Liver (tissue), 9 donors: Measurements from ENCODE around the gene CA9. TPM values are rescaled to one million over a fixed set of nuclear protein-coding genes. Genes with fewer than 3 reads are reported as not detected.

Source experiments
- DNase-seq: peaks from one replicate; pipeline ENCODE4 v3.0.0-alpha.2; 2017; ENCODE audit warnings: low spot score
- H3K27ac ChIP-seq, 2 donors: one replicate each; pipeline ENCODE4 v1.7.0; 2013; ENCODE audit warnings: inconsistent platforms in 2 of 2, low read length in 2 of 2, control low read depth in 1 of 2, low read depth in 1 of 2, mild to moderate bottlenecking in 1 of 2
- H3K27me3 ChIP-seq, 4 donors: one replicate each; pipeline versions ENCODE4 v1.6.1 to v1.7.0; 2013; ENCODE audit warnings: low read length in 3 of 4, inconsistent platforms in 1 of 4, mild to moderate bottlenecking in 1 of 4, moderate library complexity in 1 of 4; ENCODE audit not compliant: control insufficient read depth in 4 of 4, insufficient read depth in 4 of 4
- H3K36me3 ChIP-seq, 4 donors: one replicate each; pipeline versions ENCODE4 v1.6.1 to v1.7.0; 2013; ENCODE audit warnings: low read length in 3 of 4, mild to moderate bottlenecking in 3 of 4, low read depth in 1 of 4, moderate library complexity in 1 of 4; ENCODE audit not compliant: control insufficient read depth in 4 of 4, insufficient read depth in 3 of 4
- H3K4me1 ChIP-seq, 4 donors: one replicate each; pipeline versions ENCODE4 v1.6.1 to v1.7.0; 2013; ENCODE audit warnings: low read length in 3 of 4, mild to moderate bottlenecking in 3 of 4, moderate library complexity in 1 of 4; ENCODE audit not compliant: control insufficient read depth in 4 of 4, insufficient read depth in 4 of 4
- H3K4me3 ChIP-seq, 3 donors: one replicate each; pipeline versions ENCODE4 v1.6.1 to v1.7.0; 2013; ENCODE audit warnings: low read length in 3 of 3, control low read depth in 1 of 3, low read depth in 1 of 3, mild to moderate bottlenecking in 1 of 3
- H3K9ac ChIP-seq, 2 donors: one replicate each; pipeline ENCODE4 v1.7.0; 2013; ENCODE audit warnings: low read length in 2 of 2, mild to moderate bottlenecking in 2 of 2, moderate library complexity in 2 of 2, control low read depth in 1 of 2, low read depth in 1 of 2
- H3K9me3 ChIP-seq, 4 donors: one replicate each; pipeline versions ENCODE4 v1.6.1 to v1.7.0; 2013; ENCODE audit warnings: low read length in 3 of 4; ENCODE audit not compliant: control insufficient read depth in 4 of 4
- ATF3 ChIP-seq: IDR thresholded peaks from 2 replicates; pipeline ENCODE4 v1.6.1; 2016; ENCODE audit warnings: antibody characterized with exemption
- CTCF ChIP-seq: fragments of 150-350 bp; IDR thresholded peaks from 2 replicates; pipeline ENCODE4 v1.5.1; 2017; ENCODE audit warnings: improper control_type of control experiment, low read depth, low read length; ENCODE audit not compliant: missing input control
- EGR1 ChIP-seq, 2 donors: IDR thresholded peaks; 2 replicates each; pipeline ENCODE4 v1.6.1; 2016 to 2018; ENCODE audit warnings: antibody characterized with exemption in 2 of 2, low read depth in 2 of 2
- FOXA1 ChIP-seq: IDR thresholded peaks from 2 replicates; pipeline ENCODE4 v1.6.1; 2016; ENCODE audit warnings: antibody characterized with exemption
- FOXA2 ChIP-seq: IDR thresholded peaks from 2 replicates; pipeline ENCODE4 v1.6.1; 2016; ENCODE audit warnings: antibody characterized with exemption
- GABPA ChIP-seq, 2 donors: IDR thresholded peaks in 1 of 2; conservative IDR thresholded peaks in 1 of 2; 2 replicates each; pipeline ENCODE4 v1.6.1; 2016; ENCODE audit warnings: antibody characterized with exemption in 2 of 2, mild to moderate bottlenecking in 1 of 2, moderate library complexity in 1 of 2
- HNF4A ChIP-seq, 2 donors: conservative IDR thresholded peaks; 2 replicates each; pipeline ENCODE4 v1.6.1; 2016; ENCODE audit warnings: antibody characterized with exemption in 2 of 2, mild to moderate bottlenecking in 2 of 2
- HNF4G ChIP-seq: IDR thresholded peaks from 2 replicates; pipeline ENCODE4 v1.6.1; 2016; ENCODE audit warnings: antibody characterized with exemption
- JUND ChIP-seq, 2 donors: IDR thresholded peaks; 2 replicates each; pipeline ENCODE4 v1.6.1; 2016; ENCODE audit warnings: antibody characterized with exemption in 2 of 2
- MAX ChIP-seq: IDR thresholded peaks from 2 replicates; pipeline ENCODE4 v1.6.1; 2016; ENCODE audit warnings: antibody characterized with exemption
- NR2F2 ChIP-seq: IDR thresholded peaks from 2 replicates; pipeline ENCODE4 v1.6.1; 2016; ENCODE audit warnings: antibody characterized with exemption
- RAD21 ChIP-seq, 2 donors: IDR thresholded peaks; 2 replicates each; pipeline ENCODE4 v1.6.1; 2016; ENCODE audit warnings: antibody characterized with exemption in 2 of 2, mild to moderate bottlenecking in 2 of 2
- REST ChIP-seq: IDR thresholded peaks from 2 replicates; pipeline ENCODE4 v1.6.1; 2016; ENCODE audit warnings: antibody characterized with exemption, mild to moderate bottlenecking
- RXRA ChIP-seq, 2 donors: IDR thresholded peaks; 2 replicates each; pipeline ENCODE4 v1.6.1; 2017 to 2018; ENCODE audit warnings: antibody characterized with exemption in 2 of 2, mild to moderate bottlenecking in 1 of 2
- SP1 ChIP-seq: IDR thresholded peaks from 2 replicates; pipeline ENCODE4 v1.6.1; 2018; ENCODE audit warnings: antibody characterized with exemption, mild to moderate bottlenecking
- TAF1 ChIP-seq: conservative IDR thresholded peaks from 2 replicates; pipeline ENCODE4 v1.6.1; 2016; ENCODE audit warnings: antibody characterized with exemption, mild to moderate bottlenecking
- YY1 ChIP-seq: IDR thresholded peaks from 2 replicates; pipeline ENCODE4 v1.6.1; 2016; ENCODE audit warnings: antibody characterized with exemption, mild to moderate bottlenecking
- ZBTB33 ChIP-seq: IDR thresholded peaks from 2 replicates; pipeline ENCODE4 v1.6.1; 2016; ENCODE audit warnings: antibody characterized with exemption
- WGBS: extraction: QIAGEN DNeasy Blood & Tissue Kit; methylation state at CpG from one replicate; pipeline ENCODE4 v1.1.7; 2013; 5-methylcytosine and 5-hydroxymethylcytosine counted together
- polyA plus RNA-seq, 2 donors: library from polyadenylated mRNA; stranded (reverse) in 1 of 2; unstranded in 1 of 2; fragments of 200-250 nt in 1 of 2; fragments of >200 nt in 1 of 2; fragmentation: Nextera tagmentation in 1 of 2; extraction: Ambion mirVana in 1 of 2; gene quantifications; one replicate each; pipeline versions ENCODE4 v1.2.1 to v1.2.3, GENCODE V29; 2013 to 2015
- total RNA-seq, 2 donors: library from RNA; depleted of rRNA; stranded (reverse); fragments of >200 nt; gene quantifications; one replicate each; pipeline ENCODE4 v1.2.3, GENCODE V29; 2014
- donor health status: healthy.
- donor health status: healthy.
- donor health status: healthy.
- donor health status: healthy.
- donor health status: healthy.

Gene CA9
- total and polyA plus RNA-seq, 4 donors, result 0.47 to 2.2 (median 0.80) TPM

GRCh38 chr9:35700942-35701341, 27.2 kb downstream of the CA9 start:
- no peak overlapping the region for H3K27ac ChIP-seq
- no peaks in the 10 kb centered on the region for H3K27me3 ChIP-seq
- peaks cover 46 to 94% (median 86%) of the 10 kb centered on the region in 4 donors for H3K36me3 ChIP-seq
- H3K4me1 ChIP-seq, result no peaks in the 10 kb centered on the region
- DNase-seq, result no peak
- no peak overlapping the region for H3K9ac ChIP-seq
- H3K4me3 ChIP-seq, result no peak overlapping the region
- TF ChIP-seq TAF1 (no peak), FOXA1 (no peak), FOXA2 (no peak), JUND (IDR thresholded peaks at IDR 0.05) (no peak), ZBTB33 (no peak)
- H3K9me3 ChIP-seq, result no peaks in the 10 kb centered on the region

GRCh38 chr9:35702696-35703095, 29.0 kb downstream of the CA9 start:
- Histone ChIP-seq H3K4me1 (no peaks in the 10 kb centered on the region), H3K27me3 (no peaks in the 10 kb centered on the region), H3K9me3 (no peaks in the 10 kb centered on the region), H3K27ac (no peak overlapping the region), H3K36me3 (peaks cover 50 to 98% (median 96%) of the 10 kb centered on the region in 4 donors), H3K9ac (no peak overlapping the region), H3K4me3 (no peak overlapping the region)
- TF ChIP-seq HNF4A (conservative IDR thresholded peaks at IDR 0.05), result no peak
- no peak for TF ChIP-seq ATF3
- no peak for TF ChIP-seq REST
- TF ChIP-seq CTCF, result no peak
- no peak for TF ChIP-seq JUND (IDR thresholded peaks at IDR 0.05)
- no peak for TF ChIP-seq MAX
- no peak for TF ChIP-seq RAD21 (IDR thresholded peaks at IDR 0.05)
- no peak for TF ChIP-seq RXRA (IDR thresholded peaks at IDR 0.05)
- TF ChIP-seq NR2F2, result no peak
- no peak for TF ChIP-seq FOXA1
- TF ChIP-seq EGR1 (IDR thresholded peaks at IDR 0.05; ENCODE audit: low read depth in 2 of 2), result no peak
- TF ChIP-seq ZBTB33, result no peak
- no peak for TF ChIP-seq YY1
- no peak for TF ChIP-seq GABPA (IDR thresholded peaks at IDR 0.05 in 1 of 2, conservative IDR thresholded peaks at IDR 0.05 in 1 of 2)
- TF ChIP-seq HNF4G, result no peak
- no peak for TF ChIP-seq SP1
- WGBS, result 96% methylated on average over 7 of the region's 7 CpGs
- no peak for DNase-seq
